NCI-H526 (cell line): Measurements from ENCODE around the gene KCNIP4.
"Not testable (repeated sequence)": the region's sequence is repeated elsewhere in the genome, so short reads cannot be mapped to it uniquely, and the experiment has no call there.

ENCODE experiments used
- DNase-seq, 2 experiments: peaks; one replicate each; lab custom pipeline; 2025; lab: John Stamatoyannopoulos, UW

The KCNIP4 gene

DNA sequence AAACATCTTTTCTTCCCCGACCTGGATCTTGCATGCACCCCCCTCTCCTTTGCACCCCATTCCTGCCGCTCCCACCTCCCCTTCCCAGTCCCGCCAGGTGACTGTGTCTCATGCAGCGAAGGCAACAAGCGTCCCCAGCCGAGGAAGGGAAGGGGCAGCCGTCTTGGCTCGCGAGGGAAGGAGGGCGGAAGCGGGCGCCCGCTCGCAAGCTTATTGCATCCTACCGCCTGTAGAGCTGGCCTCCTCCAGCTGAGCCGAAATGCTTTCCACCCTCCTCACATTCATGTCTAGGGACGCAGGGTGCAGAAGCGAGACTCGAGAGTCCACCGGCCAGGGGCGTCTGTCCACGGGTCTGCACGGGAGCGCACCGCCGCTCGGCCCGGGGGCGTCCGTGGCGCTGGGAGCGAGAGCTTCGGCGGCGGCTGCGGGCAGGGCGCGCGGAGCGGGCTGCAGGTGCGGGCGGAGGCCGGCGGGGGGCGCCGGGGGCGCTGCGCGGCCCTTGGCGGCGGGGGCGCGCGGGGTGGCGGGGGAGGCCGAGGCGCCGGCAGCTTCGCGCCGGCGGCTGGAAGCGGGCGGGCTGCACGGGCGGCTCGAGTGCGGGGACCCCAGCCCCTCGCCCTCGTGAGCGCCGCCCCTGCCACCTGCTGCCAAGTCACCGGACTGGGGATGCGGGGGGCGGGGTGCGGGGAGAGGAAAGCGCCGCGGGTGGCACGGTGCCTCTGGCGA is at the start of gene KCNIP4:
KCNIP4 (minus strand) TSS at position 426 of the 726 bp plus-strand sequence.
- no peak for DNase-seq

GRCh38 chr4:21996618-21997017 is 48.0 kb upstream of the KCNIP4 start:
- DNase-seq: not testable (repeated sequence)

DNA sequence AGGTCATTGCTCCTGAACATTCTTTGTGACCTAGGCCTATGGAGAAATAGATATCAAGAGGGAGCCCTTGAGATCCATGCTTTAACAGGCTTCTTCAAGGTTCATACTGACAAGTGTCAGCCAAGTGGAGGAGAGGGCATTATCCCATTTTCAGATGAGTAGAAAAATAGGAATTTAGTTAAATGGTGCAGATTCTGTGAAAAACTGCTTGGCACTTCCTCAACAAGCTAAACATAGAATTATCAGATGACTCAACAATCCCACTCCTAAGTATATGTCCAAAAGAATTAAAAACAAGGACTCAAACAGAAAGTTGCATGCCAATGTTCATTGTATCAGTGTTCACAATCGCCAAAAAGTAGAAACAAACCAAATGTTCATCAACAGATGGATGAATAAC is 43.8 kb upstream of the KCNIP4 start:
- no peak for DNase-seq

GRCh38 chr4:21991562-21991961 is 43.0 kb upstream of the KCNIP4 start:
- no peak for DNase-seq

GRCh38 chr4:21991050-21991449 is 42.5 kb upstream of the KCNIP4 start:
- DNase-seq: no peak

DNA sequence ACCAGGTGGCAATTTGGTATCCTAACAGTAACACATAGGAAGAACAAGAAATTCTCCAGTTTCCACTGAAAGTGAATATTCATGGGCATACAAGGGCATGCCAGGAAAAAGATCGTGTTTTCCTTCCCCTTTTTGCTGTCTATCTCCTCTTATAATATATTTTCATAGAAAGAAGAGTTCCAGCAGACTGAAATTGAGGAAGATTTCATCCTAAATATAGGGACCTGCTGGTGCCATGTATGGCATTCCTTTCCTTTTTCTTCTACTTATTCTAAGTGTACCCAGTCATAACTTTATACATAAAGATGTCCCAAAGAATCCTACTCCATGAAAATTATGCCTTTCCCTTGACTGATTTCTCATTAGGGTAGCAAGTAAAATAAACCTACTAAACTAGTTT is 40.8 kb upstream of the KCNIP4 start:
- DNase-seq: no peak

DNA sequence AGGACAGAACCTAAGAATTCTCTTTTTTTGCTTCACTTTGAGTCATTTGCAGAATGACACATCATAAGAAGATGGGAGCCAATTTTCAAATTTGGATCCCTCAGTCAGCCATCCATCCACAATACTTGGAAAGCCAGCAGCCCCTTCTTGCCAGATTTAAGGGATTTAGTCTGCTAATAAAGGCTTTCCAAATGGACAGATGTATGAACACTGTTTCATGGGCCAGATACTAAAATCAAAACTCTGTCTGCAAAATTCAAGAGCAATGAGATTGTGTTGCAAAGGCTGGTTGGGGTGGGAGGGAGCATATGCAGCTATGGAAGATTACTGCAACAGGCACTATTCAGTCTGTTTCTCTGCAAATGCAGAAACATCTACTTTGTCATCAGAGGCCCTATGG is 37.7 kb upstream of the KCNIP4 start:
- DNase-seq: no peak

DNA sequence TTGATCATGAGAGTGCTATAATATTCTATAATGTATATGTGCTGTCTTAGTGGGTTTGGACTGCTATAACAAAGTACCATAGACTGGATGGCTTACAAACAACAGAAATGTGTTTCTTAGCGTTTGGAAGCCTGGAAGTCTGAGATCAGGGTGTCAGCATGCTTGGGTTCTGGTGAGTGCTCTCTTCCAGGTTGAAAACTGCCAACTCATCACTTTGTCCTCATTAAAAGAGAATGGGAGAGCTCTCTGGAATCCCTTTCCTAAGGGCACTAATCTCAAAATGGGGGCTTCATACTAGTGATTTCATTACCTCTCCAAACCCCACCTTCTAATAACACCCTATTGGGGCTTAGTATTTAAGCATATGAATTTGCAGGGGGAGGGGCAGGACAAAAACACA is 33.5 kb upstream of the KCNIP4 start:
- no peak for DNase-seq

DNA sequence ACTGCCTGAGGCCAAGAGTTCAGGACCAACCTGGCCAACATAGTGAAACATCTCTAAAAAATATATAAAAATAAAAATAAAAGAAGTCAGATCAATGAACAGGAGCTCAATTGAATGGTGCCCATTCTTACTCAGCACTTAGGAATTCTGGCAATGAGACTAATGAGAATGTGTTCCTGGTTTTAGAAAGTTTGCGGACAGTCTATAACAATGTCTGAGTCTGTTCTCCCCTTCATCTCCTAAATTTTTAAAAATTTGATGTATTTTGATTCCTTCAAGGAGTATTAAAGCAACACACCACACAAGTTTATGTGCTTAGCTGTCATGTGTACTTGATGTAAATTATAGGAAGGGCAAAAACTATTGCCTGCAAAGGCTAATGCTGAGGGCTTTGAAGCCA is 30.6 kb upstream of the KCNIP4 start:
- DNase-seq: no peak

DNA sequence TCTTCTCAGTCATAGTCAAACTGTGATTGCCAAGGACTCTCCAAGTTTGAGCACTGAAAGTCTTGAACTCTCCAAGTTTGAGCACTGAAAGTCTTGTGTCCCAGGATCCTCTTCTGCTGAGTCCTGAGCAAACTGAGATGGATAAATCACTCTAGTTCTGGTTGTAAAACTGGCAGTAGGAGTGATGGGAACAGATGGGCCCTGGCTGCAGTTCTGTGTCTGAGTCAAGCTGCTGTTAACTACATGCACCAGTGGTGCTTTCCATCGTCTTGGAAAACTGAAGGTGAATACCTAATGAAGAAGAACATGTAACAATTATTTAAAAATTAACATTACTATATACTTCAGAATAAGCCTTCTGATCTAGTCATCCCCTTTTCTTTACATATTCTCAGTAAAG is 27.6 kb upstream of the KCNIP4 start:
- DNase-seq: no peak

DNA sequence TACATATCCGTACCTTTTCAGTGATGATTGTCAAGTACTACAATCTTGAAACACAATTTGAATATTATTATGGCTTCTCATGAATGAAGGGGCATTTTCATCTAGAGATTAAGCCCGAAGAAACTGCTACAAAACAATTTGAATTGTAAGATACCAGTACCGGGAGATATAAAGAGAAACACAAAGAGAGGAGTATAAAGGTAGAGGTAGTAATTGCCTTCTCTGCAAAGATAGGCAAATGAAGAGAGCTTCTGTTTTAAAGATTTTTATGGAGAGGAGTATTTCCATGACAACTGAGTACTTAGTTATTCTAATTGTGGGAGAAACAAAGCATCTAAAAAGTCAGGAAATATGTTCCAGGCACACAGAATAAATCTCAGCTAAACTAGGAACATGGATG is 25.3 kb upstream of the KCNIP4 start:
- no peak for DNase-seq

- no peak for DNase-seq
Observed at GRCh38 chr4:21964762-21965319, 16.3 kb upstream of the KCNIP4 start.

GRCh38 chr4:21962691-21963090 is 14.1 kb upstream of the KCNIP4 start:
- DNase-seq: no peak

DNA sequence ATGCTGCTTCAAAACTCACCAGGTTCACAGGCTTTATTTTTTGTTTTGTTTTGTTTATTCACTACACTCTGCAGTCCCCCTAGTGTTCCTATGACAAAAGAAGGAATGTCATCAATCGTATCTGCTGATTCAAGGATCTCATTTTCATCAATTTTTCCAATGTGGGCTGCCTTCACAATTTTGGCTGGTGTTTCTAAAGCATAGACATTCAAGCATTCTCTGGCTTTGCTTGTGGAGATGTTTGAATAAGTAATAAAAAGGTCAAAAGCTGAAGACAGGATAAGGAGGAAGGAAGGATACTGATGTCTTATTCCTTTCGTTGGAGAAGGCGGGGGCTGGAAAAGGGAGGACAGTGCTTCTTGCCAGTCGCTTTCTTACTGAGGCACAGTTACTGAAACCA is 12.2 kb upstream of the KCNIP4 start:
- no peak for DNase-seq

DNA sequence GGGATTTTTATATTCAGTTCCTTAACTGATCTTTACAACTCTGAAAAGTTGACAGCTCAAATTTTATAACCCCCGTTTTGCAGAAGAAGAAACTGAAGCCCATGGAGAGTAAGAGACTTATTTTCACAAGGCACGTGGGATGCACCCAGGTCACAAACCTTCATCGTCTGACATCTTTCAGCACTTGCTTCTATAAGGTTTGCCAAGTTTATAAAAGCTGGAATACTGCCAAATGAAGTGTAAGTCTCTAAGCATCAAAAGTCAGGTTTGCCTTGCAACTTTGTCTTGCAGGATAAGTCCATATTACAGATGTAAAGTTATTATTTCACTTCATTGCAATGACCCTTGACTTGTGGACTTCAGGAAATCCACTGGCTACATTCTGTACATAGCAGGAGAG is 6.3 kb upstream of the KCNIP4 start:
- DNase-seq: no peak

DNA sequence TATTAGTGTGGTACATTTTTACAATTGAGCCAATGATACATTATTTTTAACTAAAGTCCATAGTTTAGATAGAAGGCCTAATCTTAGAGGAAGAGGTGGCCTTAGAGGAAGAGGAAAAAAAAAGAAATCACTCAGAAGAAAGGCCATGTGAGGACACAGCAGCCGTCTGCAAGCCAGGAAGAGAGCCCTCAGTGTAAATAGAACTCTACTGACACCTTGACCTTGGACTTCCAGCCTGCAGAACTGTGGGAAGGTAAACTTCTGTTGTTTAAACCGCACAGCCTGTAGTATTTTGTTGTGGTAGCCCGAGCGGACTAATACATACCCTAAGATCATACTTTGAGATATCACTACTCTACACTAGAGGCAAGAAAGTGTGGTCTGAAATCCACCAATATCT is 5.1 kb upstream of the KCNIP4 start:
- no peak for DNase-seq

DNA sequence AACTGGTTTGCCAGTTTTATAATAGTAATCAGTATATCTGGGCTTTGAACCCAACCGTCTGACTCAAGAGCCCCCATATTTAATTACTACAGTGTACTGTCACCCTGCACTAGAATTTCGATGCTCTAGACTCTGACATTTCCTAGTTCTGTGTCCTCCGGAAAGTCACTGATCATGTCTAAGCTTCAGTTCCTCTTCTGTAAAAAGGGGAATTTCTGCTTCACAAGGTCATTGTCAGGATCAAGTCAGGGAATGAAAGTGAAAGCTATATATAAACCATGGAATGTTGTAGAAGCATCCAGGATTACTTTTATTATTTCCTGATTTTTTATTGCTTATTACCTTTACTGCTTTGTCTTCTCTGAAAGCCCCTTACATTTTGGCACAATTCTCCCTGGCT is 4.0 kb upstream of the KCNIP4 start:
- DNase-seq: no peak

- DNase-seq: no peak
Observed at GRCh38 chr4:21949073-21949457, 493 bp upstream of the KCNIP4 start.

DNA sequence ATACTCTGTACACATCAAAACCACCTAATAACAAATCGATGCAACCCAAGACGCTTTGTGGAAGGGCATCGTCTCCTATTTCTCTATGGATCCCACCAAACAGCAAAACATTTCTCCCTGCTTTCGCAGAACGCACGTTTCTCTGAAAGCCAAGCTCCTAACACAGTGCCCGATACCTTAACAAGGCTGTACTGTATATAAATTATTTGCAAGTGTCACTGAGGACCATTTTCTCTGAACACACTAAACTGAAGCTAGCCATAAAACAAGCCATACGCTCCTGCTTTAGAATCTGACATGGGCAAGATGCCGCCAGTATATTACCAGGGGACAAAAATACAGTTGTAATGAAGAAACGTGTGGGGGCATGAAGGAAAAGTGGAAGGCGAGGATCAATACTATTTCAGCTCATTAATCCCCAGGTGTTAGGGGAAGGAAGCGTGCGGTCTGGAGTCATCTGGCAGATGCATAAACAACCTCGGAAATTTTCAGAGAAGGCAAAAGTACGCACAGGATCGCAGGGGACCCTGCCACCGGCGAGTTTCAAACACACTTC is 703 bp downstream of the KCNIP4 start:
- DNase-seq: no peak

DNA sequence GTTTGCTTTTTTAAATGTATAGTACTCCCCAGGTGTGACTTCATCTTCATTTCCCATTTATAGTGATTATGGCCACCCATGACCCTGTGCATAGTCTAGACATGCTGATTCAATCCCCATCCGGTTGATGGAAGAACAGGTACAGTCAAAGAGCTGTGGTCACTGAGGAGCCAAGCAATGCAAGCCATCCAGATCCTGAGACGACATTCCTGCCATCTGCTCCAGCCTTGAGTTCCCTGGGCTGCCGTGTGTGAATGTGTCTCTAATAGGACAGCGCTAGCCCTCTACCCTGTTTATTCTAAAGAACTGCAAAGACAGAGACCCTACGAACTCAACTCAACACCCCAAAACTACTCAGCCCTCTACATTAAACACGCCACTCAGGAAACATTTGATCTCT is 1.7 kb downstream of the KCNIP4 start:
- DNase-seq: no peak

- no peak for DNase-seq
Observed at GRCh38 chr4:21921526-21922180, 26.9 kb downstream of the KCNIP4 start.

- DNase-seq: no peak
Observed at GRCh38 chr4:21915761-21916160, 32.8 kb downstream of the KCNIP4 start.

- DNase-seq: no peak
Observed at GRCh38 chr4:21901831-21902230, 46.7 kb downstream of the KCNIP4 start.
